ENCODE measurements around the gene GRB7.
"Not testable (repeated sequence)": the region's sequence is repeated elsewhere in the genome, so short reads cannot be mapped to it uniquely, and the experiment has no call there.

Gene GRB7

DNA sequence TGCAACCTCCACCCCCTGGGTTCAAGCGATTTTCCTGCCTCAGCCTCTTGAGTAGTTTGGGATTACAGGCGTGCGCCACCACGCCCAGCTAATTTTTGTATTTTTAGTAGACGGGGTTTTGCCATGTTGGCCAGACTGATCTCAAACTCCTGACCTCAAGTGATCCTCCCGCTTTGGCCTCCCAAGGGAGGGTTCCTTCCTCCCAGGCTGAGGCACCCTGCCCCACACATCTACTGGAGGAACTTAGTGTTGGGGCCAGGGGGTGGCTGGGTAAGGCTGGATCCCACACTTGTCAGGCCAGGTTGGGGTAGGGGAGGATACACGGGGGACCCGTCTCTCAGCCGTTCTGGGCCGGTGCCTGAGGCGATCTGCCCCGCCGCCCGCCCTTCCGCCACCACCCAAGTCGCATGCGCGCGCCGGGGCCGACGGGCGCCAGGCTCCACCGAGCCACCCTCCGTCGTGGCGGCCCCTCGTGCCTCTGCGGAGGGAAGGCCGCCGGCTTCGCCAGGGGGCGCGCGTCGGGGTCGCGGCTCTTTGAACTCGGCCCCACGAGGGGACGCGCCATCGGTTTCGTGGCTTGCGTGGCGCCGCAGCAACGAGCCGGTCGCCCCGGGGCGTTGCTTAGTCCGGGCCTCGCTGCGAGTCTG lies 15.9 kb downstream of the GRB7 start:
- peak in 1 of 2 donors; percentile 7 for DNase-seq

DNA sequence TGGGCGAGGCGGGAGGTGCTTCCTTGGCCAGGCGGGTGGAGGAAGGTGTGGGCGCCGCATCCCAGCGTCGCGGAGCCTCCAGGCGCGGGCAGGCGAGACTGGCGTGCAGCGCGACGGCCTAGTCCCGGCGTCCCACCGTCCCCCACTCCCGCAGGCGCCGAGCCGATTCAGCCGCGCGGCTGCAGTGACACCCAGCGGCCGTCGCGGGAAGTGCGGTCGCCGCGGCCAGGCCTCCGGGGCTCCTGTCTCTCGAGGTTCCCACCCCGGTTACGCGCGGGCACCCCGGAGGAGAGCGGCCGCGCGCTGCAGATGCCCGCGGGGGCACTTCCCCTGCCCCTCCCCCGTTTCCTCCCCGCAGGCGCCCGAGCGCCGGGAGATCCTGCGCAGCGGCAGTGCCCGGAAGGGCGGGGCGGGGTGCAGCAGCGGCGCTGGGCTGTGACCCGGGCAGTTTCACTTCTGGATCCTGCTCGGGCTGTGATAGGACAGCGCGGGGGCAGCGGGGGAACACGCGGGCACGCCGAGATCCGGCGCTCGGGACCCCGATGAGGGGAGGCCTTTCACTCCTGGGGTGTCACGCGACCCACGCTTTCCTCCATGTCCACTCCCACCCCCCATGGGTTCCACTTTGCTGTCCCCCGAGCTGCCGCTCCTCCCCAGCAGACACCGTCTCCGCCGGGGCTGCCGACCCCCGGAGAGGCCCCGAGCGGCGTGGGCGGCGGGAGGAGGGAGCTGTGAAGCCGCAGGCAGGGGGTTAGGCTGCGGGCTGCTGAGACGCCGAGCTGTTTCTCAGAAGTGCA lies 16.6 kb downstream of the GRB7 start:
- peak; percentile 78 to 81 for DNase-seq

DNA sequence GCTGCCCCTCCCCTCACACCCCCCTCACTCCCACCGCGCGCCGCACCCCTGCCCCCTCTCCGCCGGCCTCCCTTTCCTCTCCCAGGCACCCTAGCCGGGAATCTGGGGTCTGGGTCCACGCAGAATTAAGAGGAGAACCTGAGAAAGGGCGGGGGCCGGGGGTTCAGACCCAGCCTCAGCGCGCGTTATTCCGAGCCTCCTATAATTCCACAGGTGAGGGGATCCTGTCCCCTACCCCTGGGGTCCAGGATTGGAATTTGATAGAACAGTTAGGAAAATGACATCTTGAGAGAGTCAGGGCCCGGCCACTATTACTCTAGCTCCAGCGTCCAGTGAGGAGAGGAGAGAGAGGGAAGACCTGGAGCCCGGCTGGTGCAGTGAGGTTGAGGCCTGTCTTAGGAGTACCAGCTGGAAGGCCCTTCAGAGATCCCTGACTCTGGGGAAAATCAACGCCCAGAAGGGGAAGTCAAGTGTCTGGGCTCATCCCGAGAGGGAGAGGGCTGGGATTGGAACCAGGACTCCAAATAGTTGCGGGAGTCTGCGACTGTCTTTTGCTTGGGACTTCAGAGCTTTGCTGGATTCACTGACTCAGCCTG lies 17.3 kb downstream of the GRB7 start:
- no peak for DNase-seq

DNA sequence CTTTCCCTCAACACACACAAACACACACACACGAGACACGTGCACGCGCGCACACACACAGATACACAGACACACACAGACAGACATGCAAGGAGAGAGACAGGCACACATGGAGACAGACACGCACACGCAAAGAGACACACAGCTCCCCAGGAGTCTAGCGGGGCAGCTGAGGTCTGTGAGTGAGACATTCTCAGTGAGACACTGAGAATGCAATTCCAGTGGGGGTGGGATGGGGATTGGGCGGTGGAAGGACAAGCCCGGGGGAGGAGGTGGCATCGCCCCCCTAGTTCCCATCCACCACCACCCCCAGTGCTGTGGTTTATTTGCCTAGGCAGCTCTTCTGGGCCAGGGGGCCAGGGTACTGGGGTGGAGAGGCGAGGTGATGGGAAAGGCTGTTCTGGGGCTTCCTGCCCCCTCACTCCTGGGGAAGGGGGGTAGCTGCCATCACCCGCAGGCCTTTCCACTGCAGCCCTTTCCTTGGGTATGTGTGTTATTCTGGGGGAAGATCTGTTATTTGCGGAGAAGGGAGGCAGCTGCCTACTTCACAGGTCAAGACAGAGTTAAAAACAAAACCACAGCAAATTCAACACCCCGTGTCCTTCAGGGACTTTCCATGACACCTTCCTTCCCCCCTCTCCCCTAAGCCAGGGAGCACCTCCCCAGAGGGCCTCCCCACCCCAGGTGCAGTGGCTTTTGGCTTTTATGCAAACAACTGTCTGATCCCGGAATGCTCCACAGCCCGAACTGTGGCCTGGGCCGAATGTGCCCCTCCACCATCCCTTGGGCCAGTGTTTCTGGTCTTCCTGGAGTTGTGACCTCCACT lies 18.0 kb downstream of the GRB7 start:
- no peak for DNase-seq

DNA sequence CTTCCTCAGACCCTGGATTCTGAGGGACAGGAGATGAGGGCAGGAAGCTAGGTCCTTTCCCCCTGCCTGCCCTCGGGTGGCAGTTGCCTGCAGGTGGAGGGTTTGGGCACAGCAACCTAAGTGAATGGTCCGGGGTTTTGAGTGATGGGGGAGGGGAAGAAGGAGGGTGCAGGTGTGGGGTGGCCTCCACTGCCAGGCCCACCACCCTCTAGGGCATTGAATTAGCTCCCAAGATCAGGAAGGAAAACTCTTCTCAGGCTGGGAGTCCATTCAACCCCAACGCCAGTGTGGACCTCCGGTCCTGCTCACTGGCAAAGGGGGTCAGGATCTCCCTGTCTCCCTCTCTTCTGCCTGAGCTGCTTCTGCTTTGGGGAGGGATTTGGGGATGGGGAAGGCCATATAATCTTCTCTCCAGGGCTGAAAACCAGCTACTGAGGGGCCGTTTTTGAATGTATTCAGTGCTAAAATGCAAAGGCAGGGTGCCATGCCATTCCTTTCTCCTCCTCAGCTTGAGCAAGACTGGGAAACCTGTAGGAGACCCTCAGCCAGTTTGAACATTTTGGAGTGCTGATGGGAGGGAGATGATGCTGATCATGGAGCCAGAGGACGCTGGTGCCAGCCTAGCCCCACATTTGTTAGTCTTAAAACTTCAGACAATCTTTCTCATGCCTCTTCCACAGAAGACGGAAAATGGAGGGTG lies 18.8 kb downstream of the GRB7 start:
- no peak for DNase-seq

DNA sequence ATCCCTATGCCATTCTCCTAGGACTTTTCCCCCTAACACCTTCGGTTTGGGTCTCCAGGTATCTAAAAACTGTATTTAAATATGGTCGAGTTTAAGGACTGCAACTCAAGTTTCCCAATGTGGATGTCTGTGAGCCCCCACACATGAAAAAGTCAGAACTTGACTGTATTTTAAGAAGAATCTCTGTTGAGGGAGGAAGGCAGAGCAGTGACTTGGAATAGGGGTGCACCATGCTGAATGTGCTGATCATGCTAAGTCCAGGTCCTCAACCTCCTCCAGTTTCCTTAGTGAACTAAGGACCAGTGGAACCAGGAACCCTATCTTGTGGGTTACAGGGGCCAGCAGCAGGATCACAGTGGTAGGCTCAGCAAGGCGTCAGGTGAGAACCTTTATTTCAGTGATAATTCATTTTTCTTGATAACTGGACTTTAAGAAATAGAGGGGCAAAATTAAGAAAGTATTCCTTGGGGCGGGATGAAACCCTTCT lies 19.5 kb downstream of the GRB7 start:
- no peak for DNase-seq

DNA sequence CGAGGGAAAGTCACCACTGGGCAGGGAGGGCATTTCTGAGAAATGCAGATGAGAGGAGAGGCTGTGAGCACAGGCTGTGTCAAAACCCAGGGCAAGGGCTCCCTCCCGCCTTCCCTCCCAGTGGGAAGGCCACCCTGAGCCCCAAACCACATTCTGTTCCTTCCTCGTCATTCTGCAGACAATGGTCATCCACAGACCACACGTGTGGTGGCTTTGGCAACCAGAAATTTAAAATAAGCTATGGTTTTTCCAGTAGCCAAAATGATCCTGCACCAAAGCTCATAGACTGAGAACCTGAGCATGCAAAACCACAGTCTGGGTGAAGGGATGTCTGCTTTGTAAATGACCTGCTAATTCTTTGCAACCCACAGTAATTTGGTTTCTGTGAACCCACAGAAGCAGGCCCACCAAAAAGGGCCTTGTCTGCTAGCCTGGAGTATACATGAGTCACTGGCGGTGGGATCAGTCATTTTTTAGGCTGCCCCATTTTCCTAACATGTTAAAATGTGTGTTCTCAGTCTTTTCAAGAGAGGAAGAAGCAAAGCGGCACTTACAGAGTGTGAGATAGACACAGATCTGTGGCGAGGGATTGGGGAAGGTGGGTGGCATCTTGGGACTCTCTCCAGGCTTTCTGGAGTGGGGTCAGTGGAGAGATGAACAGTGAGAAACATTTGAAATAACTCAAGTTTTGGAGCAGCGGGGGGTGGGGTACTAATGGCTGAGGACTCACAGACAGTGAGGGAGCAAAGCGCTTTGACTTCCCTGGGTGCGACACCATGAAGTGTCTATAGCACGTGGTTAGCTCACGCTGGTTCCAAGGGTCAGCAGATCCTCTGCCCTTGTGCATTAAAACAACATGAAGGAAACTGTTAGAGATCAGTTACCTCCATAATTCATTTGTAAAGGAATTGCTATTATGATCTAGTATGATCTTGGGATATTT lies 20.5 kb downstream of the GRB7 start:
- DNase-seq, result no peak

DNA sequence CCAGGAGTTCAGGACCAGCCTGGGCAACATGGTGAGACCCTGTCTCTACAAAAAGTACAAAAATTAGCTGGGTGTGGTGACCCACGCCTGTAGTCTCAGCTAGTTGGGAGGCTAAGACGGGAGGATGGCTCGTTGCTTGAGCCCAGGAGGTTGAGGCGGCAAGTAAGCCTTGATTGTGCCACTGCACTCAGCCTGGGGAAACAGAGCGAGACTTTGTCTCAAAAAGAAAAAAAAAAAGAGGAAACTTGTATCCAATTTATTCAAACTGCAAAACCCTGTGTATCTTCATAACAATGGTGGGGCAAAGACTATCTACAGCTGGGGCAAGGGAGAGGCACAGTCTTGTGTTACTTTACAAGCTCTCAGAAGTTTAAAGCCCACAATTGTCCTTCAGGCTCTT lies 21.5 kb downstream of the GRB7 start:
- no peak for DNase-seq

DNA sequence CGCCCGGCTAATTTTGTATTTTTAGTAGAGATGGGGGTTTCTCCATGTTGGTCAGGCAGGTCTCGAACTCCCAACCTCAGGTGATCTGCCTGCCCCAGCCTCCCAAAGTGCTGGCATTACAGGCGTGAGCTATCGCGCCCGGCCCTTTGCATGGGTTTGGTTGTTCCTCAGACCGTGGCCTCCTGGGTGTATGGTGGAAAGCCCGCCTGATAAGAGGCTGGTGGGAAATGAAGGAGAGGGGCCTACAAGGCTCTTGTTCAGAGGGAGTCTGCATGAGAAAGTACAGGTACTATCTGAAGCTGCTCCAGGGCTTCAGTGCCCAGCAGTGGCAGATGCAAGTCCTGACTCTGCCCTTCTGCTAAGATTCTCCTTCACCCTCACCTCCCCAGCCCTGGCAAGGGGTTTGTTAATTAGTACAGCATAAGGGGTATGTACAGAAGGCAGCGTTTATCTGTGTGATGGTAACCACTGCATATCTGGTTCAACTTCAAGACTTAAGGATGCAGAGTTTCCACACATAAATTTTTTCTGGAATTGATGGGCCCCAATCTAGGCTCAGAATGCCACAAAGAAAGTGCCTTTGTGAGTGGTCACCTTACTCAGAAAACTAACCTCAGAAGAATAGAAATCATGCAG lies 24.2 kb downstream of the GRB7 start:
- DNase-seq, result no peak

DNA sequence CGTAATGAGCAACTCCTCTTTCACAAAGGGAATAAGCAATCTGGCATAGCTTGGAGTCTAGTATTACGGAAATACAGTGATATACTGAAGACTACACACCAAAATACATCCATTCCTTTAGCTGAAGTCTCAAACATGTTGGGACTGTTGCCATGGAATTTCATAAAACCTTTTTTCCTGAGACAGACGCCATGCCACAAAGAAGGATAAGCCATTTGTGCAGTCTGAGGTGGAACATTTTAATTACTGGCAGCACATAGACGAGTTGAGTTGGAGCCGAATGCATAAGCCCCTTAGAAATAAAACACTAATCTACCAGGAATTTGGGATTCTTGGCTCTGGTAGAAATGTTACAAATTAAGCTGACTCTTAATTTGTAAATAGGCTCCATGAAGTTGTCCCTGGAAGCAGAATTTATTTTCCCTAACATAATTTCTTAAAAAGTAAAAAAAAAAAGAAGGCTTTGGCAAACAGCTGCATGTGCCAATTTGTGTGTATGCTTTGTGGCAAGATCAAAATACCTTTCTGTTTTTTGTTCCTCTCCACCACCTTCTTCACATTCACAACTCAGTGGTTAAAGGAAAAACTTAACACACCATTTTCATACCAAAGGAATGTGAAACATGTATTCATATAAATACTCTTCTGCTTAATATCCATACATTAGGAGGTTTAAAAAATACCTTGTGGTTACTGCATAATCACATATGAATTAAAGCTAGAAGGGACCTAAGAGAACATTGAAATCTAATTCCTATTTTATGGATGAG lies 25.5 kb downstream of the GRB7 start:
- no peak for DNase-seq

DNA sequence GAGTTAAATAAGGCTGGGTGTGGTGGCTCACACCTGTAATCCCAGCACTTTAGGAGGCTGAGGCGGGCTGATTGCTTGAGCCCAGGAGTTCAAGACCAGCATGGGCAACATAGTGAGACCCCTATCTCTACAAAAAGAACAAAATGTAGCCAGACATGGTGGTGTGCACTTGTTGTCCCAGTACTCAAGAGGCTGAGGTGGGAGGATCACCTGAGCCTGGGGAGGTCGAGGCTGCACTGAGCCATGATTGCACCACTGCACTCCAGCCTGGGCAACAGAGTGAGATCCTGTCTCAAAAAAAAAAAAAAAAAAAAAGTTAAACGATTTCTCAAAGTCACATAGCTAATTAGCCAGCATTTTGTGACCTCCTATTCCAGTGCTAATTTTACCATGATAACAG lies 26.4 kb downstream of the GRB7 start:
- not testable (repeated sequence) for DNase-seq

DNA sequence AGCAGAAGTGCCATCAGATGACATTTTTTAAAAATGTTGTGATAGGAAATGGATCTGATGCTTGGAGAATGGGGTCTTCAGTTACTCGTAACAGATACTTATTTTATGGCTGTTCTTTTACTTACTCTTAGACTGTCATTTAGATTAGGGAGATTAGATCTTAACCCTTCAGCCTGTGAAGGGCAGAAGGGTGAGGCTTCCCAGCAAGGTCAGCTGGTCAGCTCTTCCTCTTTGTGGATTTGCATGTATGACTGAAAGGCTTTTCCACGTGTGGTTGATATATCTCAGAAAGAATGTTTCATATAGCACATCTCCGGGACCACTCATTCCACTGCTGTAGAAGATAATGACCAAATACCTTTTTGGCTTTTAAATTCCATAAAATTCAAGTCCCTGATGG lies 27.4 kb downstream of the GRB7 start:
- DNase-seq, result no peak

DNA sequence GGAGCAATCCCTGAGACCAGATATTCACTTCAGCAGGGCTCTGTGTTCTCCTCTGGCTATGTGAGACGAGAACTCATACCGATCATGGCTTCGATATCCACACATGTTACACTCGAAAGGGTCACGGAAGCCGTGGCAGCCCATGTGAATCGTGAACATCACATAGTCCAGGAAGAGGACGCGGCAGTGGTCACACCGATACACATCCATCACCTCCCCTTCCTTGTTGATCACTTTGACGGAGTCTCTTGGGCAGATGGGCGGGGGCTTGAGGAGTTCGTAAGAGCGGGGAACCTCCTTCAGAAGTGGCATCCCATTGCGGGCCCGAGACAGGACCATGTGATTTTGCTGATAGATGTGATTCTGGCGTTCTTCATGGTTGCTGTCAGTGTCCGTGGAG lies 28.0 kb downstream of the GRB7 start:
- DNase-seq, result no peak

DNA sequence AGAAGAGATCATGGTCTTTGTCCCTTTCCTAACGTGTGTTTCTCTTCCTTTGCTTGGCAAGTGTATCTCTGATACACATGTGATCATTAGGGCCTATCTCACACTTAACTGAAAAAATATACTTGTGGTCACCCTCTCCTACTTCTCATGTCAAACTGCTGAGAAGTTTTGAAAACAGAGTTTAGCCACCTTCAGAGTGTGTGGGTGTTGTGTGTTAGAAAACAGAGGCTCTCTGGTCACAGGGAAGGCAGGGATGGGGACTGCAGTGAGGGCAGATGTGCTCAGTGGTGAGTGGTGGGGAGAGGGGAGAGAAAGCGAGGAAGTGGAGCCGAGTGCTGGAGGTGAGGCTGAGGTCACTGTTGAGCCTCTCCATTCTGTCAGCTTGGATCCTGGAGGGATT lies 29.4 kb downstream of the GRB7 start:
- no peak for DNase-seq

DNA sequence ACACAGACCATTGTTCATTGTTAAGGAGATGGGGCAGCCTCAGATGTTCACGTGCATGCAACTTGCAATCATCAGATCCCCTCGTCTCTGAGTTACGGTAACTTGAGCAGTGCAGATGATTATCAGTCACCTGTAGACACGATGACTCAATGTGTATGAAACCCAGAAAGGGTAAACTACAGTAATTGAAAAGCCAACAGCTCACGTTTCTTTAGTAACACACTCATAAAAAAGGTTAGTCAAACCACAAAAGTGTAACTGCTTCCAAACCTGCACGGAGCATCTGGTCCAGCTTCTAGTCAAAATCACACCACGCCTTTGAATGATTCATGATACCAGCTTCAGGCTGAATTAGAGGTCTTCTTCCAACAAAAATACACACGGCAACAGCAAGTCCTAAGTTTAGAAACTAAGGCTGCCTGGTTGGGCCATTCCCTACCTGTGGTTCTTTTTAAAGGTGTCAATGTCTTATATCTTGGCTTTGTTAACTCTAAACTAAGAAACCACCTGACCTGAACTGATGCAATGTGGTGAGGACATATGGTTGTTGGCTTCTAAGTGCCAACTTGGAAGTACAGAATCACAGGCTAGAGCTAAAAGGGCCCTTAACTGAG lies 32.3 kb downstream of the GRB7 start:
- DNase-seq, result no peak

DNA sequence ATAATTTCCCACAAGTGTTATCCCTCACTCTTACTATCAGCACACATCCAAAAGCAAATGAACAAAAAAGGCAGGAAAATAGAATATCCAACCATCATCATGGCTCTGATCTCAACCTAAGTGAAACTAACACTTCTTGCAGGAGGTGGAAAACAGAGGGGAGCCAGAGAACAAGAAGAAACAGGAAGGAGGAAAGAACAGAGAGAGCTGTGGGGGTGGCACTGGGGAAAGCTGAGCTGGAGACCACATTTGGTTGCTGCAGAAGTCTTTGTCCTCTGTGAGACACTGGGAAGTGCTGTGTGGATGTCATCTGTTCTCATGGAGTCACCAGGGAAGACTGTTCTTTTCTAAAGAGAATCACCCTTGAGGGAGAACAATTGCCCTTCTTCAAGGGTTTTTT lies 34.7 kb downstream of the GRB7 start:
- no peak for DNase-seq

DNA sequence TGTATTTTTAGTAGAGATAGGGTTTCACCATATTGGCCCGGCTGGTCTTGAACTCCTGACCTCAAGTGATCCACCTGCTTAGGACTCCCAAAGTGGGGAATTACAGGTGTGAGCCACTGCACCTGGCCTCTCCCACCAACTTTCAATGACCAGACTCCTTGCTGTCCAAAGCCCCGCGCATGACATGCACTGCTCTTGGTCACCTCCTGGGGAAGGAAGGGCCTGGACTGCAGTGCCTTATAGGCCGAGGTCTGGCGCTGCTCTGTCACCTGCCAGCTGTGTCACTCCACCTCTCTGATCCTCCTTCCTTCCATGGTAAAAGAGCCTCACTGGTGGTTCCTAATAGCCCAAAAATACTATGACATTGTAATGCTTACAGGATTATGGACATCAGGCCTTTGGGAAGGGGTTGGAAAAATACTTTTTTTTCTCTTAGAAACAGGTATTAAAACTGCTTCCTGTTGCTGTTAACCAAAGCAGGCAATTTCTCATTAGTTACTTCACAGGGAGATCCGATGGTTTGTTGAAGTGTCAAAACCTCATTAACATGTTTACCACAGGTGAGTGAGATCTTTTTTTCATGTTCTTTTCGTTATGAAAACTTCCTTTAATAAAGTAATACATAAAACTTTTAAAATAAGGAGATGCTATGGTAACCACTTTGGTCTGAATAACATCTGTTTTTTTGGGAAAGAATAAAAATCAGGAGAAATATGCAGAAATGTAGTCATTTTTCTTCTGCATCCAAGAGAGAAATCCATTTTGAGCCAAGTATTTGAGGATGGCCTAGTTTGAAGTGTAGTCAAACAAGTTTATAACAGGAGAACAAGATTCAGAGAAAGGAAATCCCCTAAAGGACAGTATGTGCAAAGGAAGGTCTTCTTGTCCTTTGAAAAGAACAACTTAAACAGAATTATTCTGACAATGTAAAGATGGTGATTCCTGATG lies 35.5 kb downstream of the GRB7 start:
- DNase-seq, result no peak

DNA sequence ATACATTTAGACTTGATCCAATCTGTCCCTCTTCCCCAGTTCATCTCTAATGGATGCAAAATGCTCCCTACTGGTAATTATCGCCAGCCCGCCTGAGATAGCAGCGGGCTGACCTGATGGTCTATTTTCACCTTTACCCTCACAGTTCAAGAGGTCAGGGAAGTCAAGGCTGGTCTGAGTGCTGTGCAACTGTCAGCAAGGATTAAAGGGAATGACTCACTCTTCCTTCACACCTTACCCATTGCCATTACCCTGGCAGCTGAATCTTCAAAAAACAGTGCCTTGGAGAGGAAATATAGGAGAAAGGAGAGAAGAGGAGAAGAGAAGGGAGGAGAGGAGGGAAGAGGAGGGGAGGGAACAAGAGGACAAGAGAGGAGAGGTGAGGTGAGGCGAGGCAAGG lies 36.3 kb downstream of the GRB7 start:
- DNase-seq, result no peak
